ENCODE measurements around the gene ZNF362.

ZNF362 gene

GRCh38 chr1:33349778-33350610 is 93.7 kb downstream of the ZNF362 start:
- peak; percentile 77 for DNase-seq (ENCODE audit: low read depth, low spot score)
- H3K4me3 ChIP-seq (ENCODE audit: low read depth, low read length) = peak overlapping the region; percentile 81
- in situ Hi-C loops (cut with HindIII; ENCODE audit: low sequenced_read_pairs) = no loop called here
- TF ChIP-seq, protein P1, sequence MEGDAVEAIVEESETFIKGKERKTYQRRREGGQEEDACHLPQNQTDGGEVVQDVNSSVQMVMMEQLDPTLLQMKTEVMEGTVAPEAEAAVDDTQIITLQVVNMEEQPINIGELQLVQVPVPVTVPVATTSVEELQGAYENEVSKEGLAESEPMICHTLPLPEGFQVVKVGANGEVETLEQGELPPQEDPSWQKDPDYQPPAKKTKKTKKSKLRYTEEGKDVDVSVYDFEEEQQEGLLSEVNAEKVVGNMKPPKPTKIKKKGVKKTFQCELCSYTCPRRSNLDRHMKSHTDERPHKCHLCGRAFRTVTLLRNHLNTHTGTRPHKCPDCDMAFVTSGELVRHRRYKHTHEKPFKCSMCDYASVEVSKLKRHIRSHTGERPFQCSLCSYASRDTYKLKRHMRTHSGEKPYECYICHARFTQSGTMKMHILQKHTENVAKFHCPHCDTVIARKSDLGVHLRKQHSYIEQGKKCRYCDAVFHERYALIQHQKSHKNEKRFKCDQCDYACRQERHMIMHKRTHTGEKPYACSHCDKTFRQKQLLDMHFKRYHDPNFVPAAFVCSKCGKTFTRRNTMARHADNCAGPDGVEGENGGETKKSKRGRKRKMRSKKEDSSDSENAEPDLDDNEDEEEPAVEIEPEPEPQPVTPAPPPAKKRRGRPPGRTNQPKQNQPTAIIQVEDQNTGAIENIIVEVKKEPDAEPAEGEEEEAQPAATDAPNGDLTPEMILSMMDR (IDR thresholded peaks at IDR 0.05; ENCODE audit: low read depth, low read length) = no peak
